ENCODE measurements around the gene EEF1AKMT1. TPM values are rescaled to one million over a fixed set of nuclear protein-coding genes. Genes with fewer than 3 reads are reported as not detected.

The EEF1AKMT1 gene, protein sequence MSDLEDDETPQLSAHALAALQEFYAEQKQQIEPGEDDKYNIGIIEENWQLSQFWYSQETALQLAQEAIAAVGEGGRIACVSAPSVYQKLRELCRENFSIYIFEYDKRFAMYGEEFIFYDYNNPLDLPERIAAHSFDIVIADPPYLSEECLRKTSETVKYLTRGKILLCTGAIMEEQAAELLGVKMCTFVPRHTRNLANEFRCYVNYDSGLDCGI
- total RNA-seq = 6.9 TPM

DNA sequence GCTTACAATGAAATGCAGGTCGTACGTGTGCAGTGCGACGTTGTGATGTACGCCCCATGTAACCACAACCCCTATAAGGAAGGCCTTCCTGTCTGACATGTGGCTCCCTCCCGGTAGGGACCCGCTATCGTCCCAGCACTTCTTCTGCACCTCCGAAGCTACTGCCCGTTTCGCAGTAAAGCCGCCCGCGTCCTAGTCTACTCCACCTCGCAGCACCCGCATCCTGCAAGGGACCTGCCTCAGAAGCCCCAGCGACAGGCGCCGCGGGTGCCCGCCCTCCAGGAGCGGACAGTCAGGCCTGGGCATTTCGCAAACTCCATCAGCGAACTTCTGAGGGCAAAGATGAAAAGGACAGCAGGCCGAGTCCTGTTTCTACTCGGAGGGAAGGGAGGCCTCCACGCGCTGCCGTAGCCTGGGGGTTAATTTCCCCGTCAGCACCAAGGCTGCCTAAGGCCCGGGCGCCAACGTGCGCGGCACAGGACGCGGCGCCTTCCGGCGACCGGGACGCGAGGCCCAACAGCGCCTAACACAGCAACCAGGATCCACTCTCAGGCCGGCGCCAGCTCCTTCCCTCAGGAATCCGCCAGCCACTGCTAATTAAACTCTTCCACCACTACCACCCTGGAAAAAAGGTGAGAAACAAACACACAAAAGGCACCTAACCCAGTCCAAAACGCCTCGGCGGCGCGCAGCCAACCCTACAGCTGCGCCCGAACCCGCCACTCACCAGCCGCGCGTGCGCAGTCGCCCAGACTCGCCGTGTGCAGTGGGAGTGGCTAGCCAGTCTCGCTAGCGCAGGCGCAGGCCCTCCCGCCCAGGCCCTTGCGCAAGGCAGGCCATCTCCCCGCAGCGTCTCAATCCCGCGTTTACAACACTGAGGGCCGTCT lies at the start of gene EEF1AKMT1:
TSS of gene EEF1AKMT1 (minus strand) at position 768 of the 887 bp plus-strand sequence. CDS start 16,363 bp downstream, outside the sequence.
- Histone ChIP-seq H3K4me3 (peak within 1 kb of the TSS; percentile 64 to 68), H3K27me3 (no peaks in the 10 kb centered on the region), H3K27ac (peak within 1 kb of the TSS; percentile 84), H3K4me1 (peaks cover 7% of the 10 kb centered on the region), H3K9me3 (no peaks in the 10 kb centered on the region), H3K36me3 (peaks cover 0 to 15% of the 10 kb centered on the region in 2 donors)
- TF ChIP-seq POLR2A (IDR thresholded peaks at IDR 0.05) = peak in 1 of 2 donors; percentile 92
- TF ChIP-seq, protein P1, sequence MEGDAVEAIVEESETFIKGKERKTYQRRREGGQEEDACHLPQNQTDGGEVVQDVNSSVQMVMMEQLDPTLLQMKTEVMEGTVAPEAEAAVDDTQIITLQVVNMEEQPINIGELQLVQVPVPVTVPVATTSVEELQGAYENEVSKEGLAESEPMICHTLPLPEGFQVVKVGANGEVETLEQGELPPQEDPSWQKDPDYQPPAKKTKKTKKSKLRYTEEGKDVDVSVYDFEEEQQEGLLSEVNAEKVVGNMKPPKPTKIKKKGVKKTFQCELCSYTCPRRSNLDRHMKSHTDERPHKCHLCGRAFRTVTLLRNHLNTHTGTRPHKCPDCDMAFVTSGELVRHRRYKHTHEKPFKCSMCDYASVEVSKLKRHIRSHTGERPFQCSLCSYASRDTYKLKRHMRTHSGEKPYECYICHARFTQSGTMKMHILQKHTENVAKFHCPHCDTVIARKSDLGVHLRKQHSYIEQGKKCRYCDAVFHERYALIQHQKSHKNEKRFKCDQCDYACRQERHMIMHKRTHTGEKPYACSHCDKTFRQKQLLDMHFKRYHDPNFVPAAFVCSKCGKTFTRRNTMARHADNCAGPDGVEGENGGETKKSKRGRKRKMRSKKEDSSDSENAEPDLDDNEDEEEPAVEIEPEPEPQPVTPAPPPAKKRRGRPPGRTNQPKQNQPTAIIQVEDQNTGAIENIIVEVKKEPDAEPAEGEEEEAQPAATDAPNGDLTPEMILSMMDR (IDR thresholded peaks at IDR 0.05) = peak in 1 of 3 experiments; percentile 8
- TF ChIP-seq POLR2AphosphoS5 (IDR thresholded peaks at IDR 0.05; ENCODE audit: insufficient read depth in 1 of 2, low read depth in 1 of 2) = peak; percentile 92 to 99
- DNase-seq (ENCODE audit: extremely low spot score in 2 of 2) = peak in 1 of 2 donors; percentile 93
- intact Hi-C loops (cut with DNase I) = loop anchor here (10.0 kb wide), 1 partner anchor 69 kb away; the partner anchor contains the start of gene IL17D

DNA sequence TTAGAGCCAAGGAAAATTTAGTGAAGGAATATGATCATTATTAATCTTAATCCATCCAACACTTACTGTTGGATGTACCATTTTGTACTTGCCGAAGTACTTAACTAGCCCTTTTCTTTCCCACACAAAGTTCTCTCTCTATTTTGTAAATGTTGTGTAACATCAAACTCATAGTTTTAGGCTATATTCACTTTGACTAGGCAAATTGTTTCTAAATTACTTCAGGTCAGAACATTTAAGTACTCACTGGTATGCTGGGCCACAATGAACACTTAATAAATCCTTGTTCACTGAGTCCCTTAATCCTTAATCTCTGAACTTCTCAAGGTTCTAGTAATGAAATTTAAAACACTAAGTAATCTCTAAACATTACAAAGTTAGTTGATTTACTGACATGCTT lies 49.3 kb upstream of the EEF1AKMT1 start:
- TF ChIP-seq POLR2AphosphoS5 (IDR thresholded peaks at IDR 0.05; ENCODE audit: insufficient read depth in 1 of 2, low read depth in 1 of 2) (no peak), POLR2A (IDR thresholded peaks at IDR 0.05) (no peak)
- TF ChIP-seq, protein P1 (IDR thresholded peaks at IDR 0.05) = no peak
- Histone ChIP-seq H3K9me3 (no peaks in the 10 kb centered on the region), H3K4me3 (no peak overlapping the region), H3K27ac (no peak overlapping the region), H3K27me3 (no peaks in the 10 kb centered on the region), H3K36me3 (no peaks in the 10 kb centered on the region), H3K4me1 (peaks cover 2% of the 10 kb centered on the region)
- no peak for DNase-seq (ENCODE audit: extremely low spot score in 2 of 2)
- intact Hi-C loops (cut with DNase I) = no loop called here

DNA sequence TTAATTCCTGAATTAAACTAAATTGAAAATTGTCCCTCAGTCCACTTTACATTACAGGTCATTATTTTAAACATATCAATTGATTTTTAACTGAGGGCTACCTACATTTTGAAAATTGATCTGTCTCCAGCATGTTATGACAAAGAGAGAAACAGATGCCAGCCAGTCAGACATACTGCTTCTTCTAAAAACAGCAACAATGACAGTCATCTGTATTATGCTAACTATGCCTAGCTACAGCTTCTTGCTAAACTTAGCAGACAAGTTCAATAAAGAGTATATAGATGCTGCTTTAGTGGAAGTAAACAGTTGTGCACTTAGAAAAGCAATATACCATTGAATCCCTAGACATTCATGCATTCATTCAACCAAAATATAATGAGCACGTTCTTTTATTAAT lies 48.6 kb upstream of the EEF1AKMT1 start:
- Histone ChIP-seq H3K9me3 (no peaks in the 10 kb centered on the region), H3K4me3 (no peak overlapping the region), H3K36me3 (no peaks in the 10 kb centered on the region), H3K27me3 (no peaks in the 10 kb centered on the region), H3K27ac (no peak overlapping the region), H3K4me1 (no peaks in the 10 kb centered on the region)
- DNase-seq (ENCODE audit: extremely low spot score in 2 of 2) = no peak
- intact Hi-C loops (cut with DNase I) = no loop called here
- TF ChIP-seq POLR2A (IDR thresholded peaks at IDR 0.05) (no peak), POLR2AphosphoS5 (IDR thresholded peaks at IDR 0.05; ENCODE audit: insufficient read depth in 1 of 2, low read depth in 1 of 2) (no peak)
- TF ChIP-seq, protein P1 (IDR thresholded peaks at IDR 0.05) = no peak

DNA sequence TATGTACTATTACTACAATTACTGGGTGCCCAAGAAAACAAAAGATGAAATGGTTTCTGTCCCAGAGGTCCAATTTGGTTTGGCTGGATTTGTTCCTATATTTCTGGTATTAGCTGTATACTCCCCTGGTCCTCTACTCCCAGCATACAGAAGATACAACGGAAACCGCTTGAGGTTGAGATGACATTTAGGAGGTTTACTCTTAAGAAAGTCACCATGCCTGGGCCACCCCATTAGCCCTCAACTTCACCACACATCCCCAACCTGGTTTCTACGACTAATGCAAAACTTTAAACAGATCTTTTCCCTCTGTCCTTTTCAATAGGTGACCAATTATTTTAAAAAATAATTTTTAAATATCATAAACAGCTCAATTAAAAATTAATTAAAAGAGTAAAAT lies 46.0 kb upstream of the EEF1AKMT1 start:
- Histone ChIP-seq H3K36me3 (no peaks in the 10 kb centered on the region), H3K27ac (no peak overlapping the region), H3K4me3 (no peak overlapping the region), H3K9me3 (no peaks in the 10 kb centered on the region), H3K4me1 (peaks cover 2% of the 10 kb centered on the region), H3K27me3 (no peaks in the 10 kb centered on the region)
- TF ChIP-seq POLR2A (IDR thresholded peaks at IDR 0.05) (no peak), POLR2AphosphoS5 (IDR thresholded peaks at IDR 0.05; ENCODE audit: insufficient read depth in 1 of 2, low read depth in 1 of 2) (no peak)
- TF ChIP-seq, protein P1 (IDR thresholded peaks at IDR 0.05) = no peak
- intact Hi-C loops (cut with DNase I) = no loop called here
- DNase-seq (ENCODE audit: extremely low spot score in 2 of 2) = no peak

Data from vagina (tissue), 2 donors.